GM21528 (cell line): ENCODE measurements around the gene HOXB3.

Experiments
- ATAC-seq: cut with Tn5 transposase; IDR thresholded peaks from one replicate; pipeline ENCODE4 v1.9.1; 2021; ENCODE audit warnings: mild to moderate bottlenecking, moderate library complexity; ENCODE audit not compliant: unreplicated experiment, low FRiP score

The HOXB3 gene

GRCh38 chr17:48589831-48590606 lies at the start of gene HOXB3:
HOXB3 (minus strand) TSS chr17:48590241; CDS start chr17:48552474, 37,767 bp downstream.
- ATAC-seq: no peak

DNA sequence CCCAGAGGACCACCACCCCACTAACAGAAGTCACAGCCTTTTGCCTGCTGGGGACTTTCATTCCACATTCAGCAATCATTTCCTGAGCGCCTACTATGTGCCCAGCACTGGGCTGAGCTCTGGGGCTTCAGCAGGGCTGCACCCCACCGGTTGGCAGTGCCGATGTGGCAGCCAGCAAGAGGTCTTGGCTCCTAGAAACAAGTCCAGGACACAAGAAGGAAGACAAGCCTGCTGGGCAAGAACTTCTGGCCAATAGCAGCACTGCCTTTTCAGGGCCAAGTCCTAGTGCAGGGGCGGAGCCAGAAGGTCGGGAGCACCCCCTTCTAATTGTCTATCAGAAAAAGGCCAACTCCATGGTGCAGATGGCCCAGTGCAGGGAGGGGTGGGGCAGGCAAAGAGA lies 49.1 kb upstream of the HOXB3 start:
- no peak for ATAC-seq

DNA sequence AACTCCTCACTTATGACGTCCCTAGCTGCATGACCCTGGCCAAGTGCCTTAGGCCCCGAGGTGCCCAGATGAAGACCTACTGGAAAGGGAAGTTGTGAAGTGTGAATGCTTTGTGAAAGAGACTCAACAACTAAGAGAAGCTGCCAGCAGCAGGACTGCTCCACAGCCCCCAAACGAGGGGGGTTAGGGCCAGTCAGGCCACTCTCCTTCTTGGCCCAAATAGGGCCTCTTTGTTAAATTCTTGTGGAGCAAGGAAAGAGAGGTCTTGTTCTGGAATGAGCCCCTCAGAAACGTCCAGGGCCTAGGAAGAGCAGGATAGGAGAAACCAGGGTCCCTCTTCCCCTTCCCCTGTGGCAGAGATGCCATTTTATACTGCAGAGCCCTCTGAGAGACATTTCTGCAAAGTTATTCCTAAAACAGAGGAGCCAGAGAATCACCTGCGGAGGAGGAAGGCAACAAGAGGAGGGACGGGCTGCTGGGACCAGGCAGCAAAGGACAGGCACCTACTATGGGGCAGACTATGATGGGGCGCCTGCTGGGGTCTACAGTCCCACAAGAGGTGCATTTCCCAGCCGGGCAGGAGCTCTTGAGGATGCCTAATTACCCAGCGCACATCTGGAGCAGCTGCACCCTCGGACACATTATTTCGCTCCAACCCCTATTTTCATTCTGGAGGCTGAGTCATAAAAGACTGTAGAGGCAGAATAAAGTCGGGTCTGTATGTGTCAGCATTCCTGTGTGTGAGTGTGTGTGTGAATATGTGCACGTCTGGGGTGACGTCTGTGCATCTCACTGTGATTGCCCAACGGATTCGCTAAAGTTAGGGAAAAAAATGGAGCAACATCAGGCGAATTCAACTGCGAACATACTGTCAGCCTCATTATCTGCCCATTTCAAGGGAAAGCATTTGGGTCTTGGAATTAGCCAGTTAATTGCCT lies 47.6 kb upstream of the HOXB3 start:
- ATAC-seq: no peak

DNA sequence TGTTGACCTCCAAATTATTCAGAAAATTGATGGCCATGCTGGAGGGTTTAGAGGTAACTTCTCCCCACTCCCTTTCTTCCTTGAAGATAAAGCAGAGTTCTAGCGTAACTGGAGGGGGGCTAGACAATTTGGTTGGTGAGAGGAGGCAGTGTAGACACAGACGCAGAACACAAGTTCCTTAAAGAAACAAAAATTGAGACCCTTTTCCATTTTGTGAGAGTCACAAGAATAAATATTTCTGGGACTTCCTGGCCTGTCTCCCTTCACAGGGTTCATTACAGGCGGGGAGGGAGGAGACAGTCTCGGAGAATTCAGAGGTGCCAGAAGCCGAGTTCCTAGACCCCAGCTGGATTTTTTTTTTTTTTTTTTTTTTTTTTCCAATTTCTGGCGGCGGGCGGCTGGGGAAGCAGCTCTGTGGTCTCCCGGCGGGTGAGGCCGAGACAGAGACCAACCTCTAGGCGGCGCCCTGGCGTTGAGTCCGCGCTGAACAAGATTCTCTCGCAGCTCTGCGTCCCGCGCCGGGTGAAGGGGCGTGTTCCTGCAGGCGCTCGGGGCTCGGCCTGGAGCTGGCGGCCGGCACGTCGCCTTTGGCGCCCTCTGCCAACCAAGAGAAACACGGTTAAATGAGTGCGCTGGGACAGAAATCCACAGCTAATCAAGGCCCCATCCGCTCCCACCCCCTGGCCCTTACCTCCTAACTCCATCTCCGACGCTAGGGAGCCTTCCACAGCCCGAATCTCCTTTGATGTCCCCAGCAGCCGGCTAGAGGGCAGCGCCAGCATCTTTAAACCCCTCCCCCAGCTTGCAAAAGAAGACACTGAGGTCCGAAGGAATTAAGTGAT lies 46.4 kb upstream of the HOXB3 start:
- ATAC-seq: no peak

GRCh38 chr17:48634493-48635208 lies 44.6 kb upstream of the HOXB3 start:
- no peak for ATAC-seq

DNA sequence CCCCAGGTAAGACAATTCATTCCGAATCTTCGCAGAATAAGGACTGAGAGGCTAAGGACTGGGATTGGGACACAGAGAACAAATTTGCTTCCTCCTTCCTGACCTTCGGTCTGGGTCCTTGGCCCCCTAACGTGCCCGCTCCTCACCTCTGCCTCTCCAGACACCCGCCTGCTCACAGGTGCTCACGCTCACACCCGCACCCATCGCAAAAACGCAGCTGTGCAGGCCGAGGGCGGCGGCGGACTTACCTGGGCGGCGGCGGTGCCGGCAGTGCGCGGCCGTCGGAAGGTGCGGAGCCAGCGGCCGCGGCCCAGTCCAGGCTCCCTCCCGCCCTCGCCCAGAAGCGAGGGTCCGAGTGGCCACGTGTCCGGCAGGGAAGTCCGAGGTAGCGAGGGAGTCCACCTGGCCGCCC lies 43.2 kb upstream of the HOXB3 start:
- ATAC-seq: no peak

GRCh38 chr17:48632579-48633265 lies 42.7 kb upstream of the HOXB3 start:
- no peak for ATAC-seq

DNA sequence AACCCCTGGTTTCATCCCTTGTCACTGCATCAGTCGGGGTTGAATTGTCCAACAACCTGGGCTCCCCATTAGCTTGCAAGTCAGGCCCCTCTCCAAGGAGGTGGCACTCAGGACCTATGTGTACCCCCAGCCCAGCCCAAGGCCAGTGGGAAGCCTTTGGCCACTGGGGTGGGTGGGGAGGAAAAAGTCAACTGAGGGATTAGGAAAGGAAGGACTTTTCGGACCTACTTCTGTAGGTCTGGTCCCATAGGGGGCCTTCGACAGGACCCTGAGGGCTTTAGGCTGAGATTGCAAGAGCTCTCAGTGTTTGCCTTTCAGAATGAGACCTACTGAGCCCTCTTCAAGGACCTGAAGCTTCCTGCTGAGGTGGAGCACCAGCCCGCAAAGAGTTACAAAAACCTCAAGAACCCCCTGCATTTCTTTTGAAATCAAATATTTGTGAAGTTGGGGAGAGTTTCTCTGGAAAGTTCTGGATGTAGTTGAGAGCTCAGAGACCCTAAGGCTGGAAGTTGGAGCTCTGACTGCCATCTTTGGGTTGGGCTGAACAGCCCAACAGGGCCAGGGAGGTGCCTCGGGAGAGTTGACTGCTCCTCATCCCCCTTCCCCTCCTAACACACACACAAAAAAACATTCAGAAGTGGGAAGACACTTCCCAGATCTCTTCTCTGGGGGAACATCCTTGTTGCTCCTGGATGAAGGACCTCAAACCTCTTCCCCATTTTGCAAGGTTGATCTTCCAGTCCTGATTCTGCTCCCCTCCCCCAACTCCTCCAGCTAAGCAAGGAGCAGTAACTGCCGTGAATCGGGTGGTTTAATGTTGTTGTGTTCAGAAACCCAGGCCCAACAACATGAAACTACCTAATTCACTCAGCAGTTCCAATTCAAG lies 41.9 kb upstream of the HOXB3 start:
- no peak for ATAC-seq

DNA sequence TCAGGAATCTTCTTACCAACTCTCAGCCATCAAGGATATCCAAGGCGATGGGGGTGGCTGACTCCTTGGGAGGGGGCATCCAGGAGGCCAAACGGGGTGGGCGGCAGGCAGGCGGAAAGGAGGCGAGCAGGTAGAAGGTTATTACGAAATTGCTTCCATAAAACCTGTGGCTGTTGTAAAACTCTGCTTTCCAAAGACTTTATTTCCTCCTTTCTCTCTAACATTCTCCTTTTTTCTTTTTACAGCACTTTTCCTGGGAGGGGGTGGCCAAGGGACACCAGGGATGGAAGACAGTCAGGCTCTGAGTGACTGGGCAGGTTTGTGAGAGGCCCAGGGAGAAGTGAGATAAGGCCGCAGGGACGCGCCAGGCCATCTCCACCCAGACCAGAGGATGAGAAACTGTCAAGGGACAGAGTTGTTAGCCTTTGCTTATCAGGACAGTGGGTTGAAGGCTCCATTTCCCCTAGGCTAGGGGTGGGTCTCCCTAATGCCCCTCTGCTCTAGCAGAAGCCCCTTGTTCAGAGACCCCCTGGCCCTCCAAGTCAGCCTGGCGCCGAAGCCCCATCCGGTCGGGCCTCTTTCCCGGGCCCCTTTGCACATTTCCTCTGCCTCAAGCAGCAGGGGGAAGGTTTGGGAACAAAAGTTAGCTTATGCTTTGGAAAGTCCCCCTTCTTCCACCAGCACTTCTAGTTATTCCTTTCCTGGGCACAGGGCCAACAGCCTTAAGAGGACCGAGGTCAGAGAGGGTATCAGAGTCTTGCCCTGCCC lies 41.1 kb upstream of the HOXB3 start:
- ATAC-seq: no peak

GRCh38 chr17:48630009-48630924 lies 40.2 kb upstream of the HOXB3 start:
- no peak for ATAC-seq

- no peak for ATAC-seq
Measured at GRCh38 chr17:48629411-48629759, 39.3 kb upstream of the HOXB3 start.

DNA sequence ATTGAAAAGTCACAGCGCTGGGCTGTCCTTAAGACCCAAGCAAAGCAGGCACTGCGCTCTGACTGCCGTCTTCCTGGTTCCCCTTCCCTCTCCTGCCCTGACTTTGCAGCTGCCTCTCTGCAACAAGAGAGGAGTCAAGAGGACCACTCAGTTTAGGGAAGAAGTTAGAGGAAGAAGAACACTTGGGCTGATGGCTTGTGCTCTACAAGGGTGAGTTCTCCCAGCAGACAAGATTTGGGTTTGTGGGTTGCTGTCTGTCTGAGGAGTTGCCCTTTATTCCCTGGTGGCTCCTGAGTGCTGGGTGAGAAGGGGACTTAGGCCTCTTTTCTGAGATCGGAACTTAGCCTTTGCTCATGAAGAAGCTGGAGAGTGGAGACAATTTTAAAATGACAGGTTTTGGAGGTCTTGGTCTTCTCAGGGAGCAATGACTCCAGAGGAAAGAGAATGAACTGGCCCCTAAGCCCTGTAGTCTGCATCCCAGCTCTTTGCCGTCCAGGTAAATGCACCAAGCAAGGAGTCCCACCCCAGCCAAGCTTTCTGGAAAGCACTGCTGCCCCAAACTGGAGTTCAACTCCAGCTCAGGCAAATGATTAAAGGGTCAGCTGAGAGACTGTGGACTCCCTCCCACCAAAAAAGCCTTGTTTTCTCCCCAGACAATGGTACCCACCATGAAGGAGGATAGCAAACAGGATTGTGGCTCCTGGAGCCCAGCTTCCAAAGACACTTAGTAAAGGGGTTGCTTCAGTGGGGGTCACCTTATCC lies 38.8 kb upstream of the HOXB3 start:
- no peak for ATAC-seq

GRCh38 chr17:48627623-48628521 lies 37.8 kb upstream of the HOXB3 start:
- no peak for ATAC-seq

DNA sequence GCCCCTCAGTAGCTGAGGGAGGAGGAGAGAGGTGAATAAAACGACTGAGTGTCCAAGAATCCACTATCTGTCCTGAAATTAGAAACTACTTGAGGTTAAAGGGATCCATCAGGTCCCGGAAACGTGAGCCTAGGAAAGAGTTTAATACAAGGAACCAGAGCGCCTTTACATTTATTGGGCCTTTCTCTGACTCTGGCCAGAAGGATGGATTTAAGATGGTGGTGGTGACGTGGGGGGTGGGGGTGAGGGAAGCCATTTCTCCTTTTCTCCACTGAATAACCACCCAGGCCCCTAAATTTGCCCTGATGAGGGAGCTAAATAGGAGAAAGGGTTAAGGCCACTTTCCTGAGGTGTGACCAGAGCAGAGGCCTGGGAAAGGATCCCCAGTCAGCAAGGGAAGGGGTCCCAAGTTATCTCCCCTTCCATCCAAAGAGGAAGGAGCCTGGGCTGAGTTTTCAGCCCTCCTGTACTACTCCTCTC lies 37.1 kb upstream of the HOXB3 start:
- no peak for ATAC-seq
